Measurements from ENCODE around the gene PEAK3. TPM values are rescaled to one million over a fixed set of nuclear protein-coding genes. Genes with fewer than 3 reads are reported as not detected.

PEAK3 gene
- total and polyA plus RNA-seq, 9 of the 15 experiments (the other 6 are each of a cell fraction or from before 2014, with no cell fraction given), result 0.07 to 0.40 TPM; not detected in 7

GRCh38 chr19:2328401-2329148, 46.6 kb upstream of the PEAK3 start, which contains the start of the genes LSM7 and SPPL2B (continued):
- TF ChIP-seq, protein P1, sequence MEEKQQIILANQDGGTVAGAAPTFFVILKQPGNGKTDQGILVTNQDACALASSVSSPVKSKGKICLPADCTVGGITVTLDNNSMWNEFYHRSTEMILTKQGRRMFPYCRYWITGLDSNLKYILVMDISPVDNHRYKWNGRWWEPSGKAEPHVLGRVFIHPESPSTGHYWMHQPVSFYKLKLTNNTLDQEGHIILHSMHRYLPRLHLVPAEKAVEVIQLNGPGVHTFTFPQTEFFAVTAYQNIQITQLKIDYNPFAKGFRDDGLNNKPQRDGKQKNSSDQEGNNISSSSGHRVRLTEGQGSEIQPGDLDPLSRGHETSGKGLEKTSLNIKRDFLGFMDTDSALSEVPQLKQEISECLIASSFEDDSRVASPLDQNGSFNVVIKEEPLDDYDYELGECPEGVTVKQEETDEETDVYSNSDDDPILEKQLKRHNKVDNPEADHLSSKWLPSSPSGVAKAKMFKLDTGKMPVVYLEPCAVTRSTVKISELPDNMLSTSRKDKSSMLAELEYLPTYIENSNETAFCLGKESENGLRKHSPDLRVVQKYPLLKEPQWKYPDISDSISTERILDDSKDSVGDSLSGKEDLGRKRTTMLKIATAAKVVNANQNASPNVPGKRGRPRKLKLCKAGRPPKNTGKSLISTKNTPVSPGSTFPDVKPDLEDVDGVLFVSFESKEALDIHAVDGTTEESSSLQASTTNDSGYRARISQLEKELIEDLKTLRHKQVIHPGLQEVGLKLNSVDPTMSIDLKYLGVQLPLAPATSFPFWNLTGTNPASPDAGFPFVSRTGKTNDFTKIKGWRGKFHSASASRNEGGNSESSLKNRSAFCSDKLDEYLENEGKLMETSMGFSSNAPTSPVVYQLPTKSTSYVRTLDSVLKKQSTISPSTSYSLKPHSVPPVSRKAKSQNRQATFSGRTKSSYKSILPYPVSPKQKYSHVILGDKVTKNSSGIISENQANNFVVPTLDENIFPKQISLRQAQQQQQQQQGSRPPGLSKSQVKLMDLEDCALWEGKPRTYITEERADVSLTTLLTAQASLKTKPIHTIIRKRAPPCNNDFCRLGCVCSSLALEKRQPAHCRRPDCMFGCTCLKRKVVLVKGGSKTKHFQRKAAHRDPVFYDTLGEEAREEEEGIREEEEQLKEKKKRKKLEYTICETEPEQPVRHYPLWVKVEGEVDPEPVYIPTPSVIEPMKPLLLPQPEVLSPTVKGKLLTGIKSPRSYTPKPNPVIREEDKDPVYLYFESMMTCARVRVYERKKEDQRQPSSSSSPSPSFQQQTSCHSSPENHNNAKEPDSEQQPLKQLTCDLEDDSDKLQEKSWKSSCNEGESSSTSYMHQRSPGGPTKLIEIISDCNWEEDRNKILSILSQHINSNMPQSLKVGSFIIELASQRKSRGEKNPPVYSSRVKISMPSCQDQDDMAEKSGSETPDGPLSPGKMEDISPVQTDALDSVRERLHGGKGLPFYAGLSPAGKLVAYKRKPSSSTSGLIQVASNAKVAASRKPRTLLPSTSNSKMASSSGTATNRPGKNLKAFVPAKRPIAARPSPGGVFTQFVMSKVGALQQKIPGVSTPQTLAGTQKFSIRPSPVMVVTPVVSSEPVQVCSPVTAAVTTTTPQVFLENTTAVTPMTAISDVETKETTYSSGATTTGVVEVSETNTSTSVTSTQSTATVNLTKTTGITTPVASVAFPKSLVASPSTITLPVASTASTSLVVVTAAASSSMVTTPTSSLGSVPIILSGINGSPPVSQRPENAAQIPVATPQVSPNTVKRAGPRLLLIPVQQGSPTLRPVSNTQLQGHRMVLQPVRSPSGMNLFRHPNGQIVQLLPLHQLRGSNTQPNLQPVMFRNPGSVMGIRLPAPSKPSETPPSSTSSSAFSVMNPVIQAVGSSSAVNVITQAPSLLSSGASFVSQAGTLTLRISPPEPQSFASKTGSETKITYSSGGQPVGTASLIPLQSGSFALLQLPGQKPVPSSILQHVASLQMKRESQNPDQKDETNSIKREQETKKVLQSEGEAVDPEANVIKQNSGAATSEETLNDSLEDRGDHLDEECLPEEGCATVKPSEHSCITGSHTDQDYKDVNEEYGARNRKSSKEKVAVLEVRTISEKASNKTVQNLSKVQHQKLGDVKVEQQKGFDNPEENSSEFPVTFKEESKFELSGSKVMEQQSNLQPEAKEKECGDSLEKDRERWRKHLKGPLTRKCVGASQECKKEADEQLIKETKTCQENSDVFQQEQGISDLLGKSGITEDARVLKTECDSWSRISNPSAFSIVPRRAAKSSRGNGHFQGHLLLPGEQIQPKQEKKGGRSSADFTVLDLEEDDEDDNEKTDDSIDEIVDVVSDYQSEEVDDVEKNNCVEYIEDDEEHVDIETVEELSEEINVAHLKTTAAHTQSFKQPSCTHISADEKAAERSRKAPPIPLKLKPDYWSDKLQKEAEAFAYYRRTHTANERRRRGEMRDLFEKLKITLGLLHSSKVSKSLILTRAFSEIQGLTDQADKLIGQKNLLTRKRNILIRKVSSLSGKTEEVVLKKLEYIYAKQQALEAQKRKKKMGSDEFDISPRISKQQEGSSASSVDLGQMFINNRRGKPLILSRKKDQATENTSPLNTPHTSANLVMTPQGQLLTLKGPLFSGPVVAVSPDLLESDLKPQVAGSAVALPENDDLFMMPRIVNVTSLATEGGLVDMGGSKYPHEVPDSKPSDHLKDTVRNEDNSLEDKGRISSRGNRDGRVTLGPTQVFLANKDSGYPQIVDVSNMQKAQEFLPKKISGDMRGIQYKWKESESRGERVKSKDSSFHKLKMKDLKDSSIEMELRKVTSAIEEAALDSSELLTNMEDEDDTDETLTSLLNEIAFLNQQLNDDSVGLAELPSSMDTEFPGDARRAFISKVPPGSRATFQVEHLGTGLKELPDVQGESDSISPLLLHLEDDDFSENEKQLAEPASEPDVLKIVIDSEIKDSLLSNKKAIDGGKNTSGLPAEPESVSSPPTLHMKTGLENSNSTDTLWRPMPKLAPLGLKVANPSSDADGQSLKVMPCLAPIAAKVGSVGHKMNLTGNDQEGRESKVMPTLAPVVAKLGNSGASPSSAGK (IDR thresholded peaks at IDR 0.05), result no peak
- TF ChIP-seq POLR2B (IDR thresholded peaks at IDR 0.05; ENCODE audit: low read depth, partially characterized antibody), result peak; percentile 97
- TF ChIP-seq ARNT (IDR thresholded peaks at IDR 0.05), result no peak
- TF ChIP-seq POLR2AphosphoS2 (IDR thresholded peaks at IDR 0.05; ENCODE audit: low read length), result peak; percentile 82; the same call in 1 of the 2 replicates
- TF ChIP-seq POLR3G (IDR thresholded peaks at IDR 0.05; ENCODE audit: extremely low read depth, insufficient read length, insufficient replicate concordance), result no peak
- TF ChIP-seq MTA1 (IDR thresholded peaks at IDR 0.05; ENCODE audit: borderline replicate concordance), result no peak
- TF ChIP-seq ATF2 (CRISPR knock-in tag; IDR thresholded peaks at IDR 0.05), result no peak
- TF ChIP-seq MBD1 (CRISPR knock-in tag; IDR thresholded peaks at IDR 0.05), result no peak
- TF ChIP-seq MIER1 (IDR thresholded peaks at IDR 0.05; ENCODE audit: low read depth), result no peak
